SU-DHL-6 (cell line): ENCODE results near the gene PEX11B.

Experiments used
- H2AFZ ChIP-seq: fragments of 200-600 bp; sonication (generic); 2 replicates; pipeline ENCODE4 v1.6.1; 2014; ENCODE audit warnings: low read depth, mild to moderate bottlenecking, moderate library complexity, mixed read lengths, antibody characterized with exemption, low read length; ENCODE audit not compliant: severe bottlenecking
- H3F3A ChIP-seq: fragments of 200-600 bp; shearing (Covaris generic); 2 replicates; pipeline ENCODE4 v1.6.0; 2016; ENCODE audit warnings: antibody characterized with exemption, mild to moderate bottlenecking; ENCODE audit not compliant: insufficient read depth
- H3K27ac ChIP-seq: fragments of 200-600 bp; sonication (generic); 2 replicates; pipeline ENCODE4 v1.5.1; 2016; ENCODE audit warnings: low read depth, mild to moderate bottlenecking, low read length, moderate library complexity, mixed read lengths
- H3K27me3 ChIP-seq: fragments of 200-600 bp; sonication (generic), shearing (Covaris generic); 2 replicates; pipeline ENCODE4 v1.6.0; 2014; ENCODE audit warnings: mild to moderate bottlenecking, low read length
- H3K36me3 ChIP-seq: fragments of 200-600 bp; sonication (generic); 2 replicates; pipeline ENCODE4 v1.6.1; 2014; ENCODE audit warnings: mild to moderate bottlenecking, low read length, mixed read lengths
- H3K4me2 ChIP-seq: fragments of 300-600, 200-600 bp; shearing (Covaris generic), sonication (generic); 2 replicates; pipeline ENCODE4 v1.6.0; 2014; ENCODE audit warnings: low read length, low read depth, mild to moderate bottlenecking; ENCODE audit not compliant: poor library complexity, severe bottlenecking
- H3K4me3 ChIP-seq: fragments of 200-600 bp; sonication (generic); 2 replicates; pipeline ENCODE4 v1.5.1; 2014; ENCODE audit warnings: antibody characterized with exemption, low read length, mild to moderate bottlenecking, mixed read lengths; ENCODE audit not compliant: insufficient read depth, poor library complexity, severe bottlenecking
- H3K79me2 ChIP-seq: fragments of 200-600 bp; sonication (generic); 2 replicates; pipeline ENCODE4 v1.6.1; 2014; ENCODE audit warnings: mild to moderate bottlenecking, low read length, moderate library complexity; ENCODE audit not compliant: insufficient read depth
- H3K9ac ChIP-seq: fragments of 200-600 bp; sonication (generic); 2 replicates; pipeline ENCODE4 v1.7.0; 2014; ENCODE audit warnings: mild to moderate bottlenecking, low read length
- H3K9me2 ChIP-seq: fragments of 200-600 bp; sonication (generic); replicated peaks from 2 replicates; pipeline ENCODE4 v1.6.1; 2014; ENCODE audit warnings: low read length; ENCODE audit not compliant: insufficient read depth
- H3K9me3 ChIP-seq: fragments of 200-600 bp; sonication (generic); 2 replicates; pipeline ENCODE4 v1.6.1; 2014; ENCODE audit warnings: low read length, mixed read lengths; ENCODE audit not compliant: insufficient read depth
- H4K20me1 ChIP-seq: fragments of 200-600 bp; sonication (generic); 2 replicates; pipeline ENCODE4 v1.6.1; 2014; ENCODE audit warnings: low read depth, mild to moderate bottlenecking, antibody characterized with exemption, low read length, moderate library complexity, mixed read lengths
- EZH2phosphoT487 ChIP-seq: fragments of 200-600 bp; sonication (generic), shearing (Covaris generic); conservative IDR thresholded peaks from 2 replicates; pipeline ENCODE4 v1.6.1; 2018; ENCODE audit warnings: mild to moderate bottlenecking, antibody characterized with exemption, low read length, moderate library complexity, mixed read lengths
- TF ChIP-seq, protein P1 (sequence below): fragments of 200-600 bp; sonication (generic); IDR thresholded peaks from one replicate; pipeline ENCODE4 v1.5.1; 2017; ENCODE audit warnings: antibody characterized with exemption, mild to moderate bottlenecking, low read length, moderate library complexity; ENCODE audit not compliant: insufficient read depth, poor library complexity, severe bottlenecking

Gene PEX11B

DNA sequence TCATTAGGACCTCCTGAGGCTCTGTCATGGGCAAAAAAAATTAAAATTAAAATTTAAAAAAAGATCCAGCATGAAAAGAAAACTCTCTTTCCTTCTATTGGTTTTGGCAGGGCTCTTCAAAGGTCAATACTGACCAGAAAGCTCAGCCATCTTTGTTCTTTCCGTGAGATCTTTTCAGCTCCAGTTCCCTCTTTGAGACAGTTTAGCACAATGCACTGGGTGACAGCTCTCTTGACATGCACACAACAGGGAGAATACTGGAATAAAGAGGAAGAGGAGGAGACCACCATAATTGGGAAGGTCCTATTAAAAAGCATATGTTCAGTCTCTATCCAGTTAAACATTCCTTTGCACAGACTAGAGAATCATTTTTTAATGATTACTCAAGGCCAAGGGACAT lies 33.0 kb upstream of the PEX11B start:
- Histone ChIP-seq H2AFZ (no peak overlapping the region), H3F3A (peaks cover 5% of the 10 kb centered on the region; the same call in 1 of the 2 replicates), H3K9me2 (no peaks in the 10 kb centered on the region), H3K79me2 (no peaks in the 10 kb centered on the region), H3K27me3 (no peaks in the 10 kb centered on the region), H3K27ac (no peak overlapping the region), H3K9me3 (no peaks in the 10 kb centered on the region), H3K36me3 (no peaks in the 10 kb centered on the region), H3K4me2 (no peak overlapping the region), H3K9ac (no peak overlapping the region), H3K4me3 (no peak overlapping the region), H4K20me1 (no peaks in the 10 kb centered on the region)
- TF ChIP-seq EZH2phosphoT487, result no peak
- TF ChIP-seq, protein P1, sequence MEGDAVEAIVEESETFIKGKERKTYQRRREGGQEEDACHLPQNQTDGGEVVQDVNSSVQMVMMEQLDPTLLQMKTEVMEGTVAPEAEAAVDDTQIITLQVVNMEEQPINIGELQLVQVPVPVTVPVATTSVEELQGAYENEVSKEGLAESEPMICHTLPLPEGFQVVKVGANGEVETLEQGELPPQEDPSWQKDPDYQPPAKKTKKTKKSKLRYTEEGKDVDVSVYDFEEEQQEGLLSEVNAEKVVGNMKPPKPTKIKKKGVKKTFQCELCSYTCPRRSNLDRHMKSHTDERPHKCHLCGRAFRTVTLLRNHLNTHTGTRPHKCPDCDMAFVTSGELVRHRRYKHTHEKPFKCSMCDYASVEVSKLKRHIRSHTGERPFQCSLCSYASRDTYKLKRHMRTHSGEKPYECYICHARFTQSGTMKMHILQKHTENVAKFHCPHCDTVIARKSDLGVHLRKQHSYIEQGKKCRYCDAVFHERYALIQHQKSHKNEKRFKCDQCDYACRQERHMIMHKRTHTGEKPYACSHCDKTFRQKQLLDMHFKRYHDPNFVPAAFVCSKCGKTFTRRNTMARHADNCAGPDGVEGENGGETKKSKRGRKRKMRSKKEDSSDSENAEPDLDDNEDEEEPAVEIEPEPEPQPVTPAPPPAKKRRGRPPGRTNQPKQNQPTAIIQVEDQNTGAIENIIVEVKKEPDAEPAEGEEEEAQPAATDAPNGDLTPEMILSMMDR, result no peak

DNA sequence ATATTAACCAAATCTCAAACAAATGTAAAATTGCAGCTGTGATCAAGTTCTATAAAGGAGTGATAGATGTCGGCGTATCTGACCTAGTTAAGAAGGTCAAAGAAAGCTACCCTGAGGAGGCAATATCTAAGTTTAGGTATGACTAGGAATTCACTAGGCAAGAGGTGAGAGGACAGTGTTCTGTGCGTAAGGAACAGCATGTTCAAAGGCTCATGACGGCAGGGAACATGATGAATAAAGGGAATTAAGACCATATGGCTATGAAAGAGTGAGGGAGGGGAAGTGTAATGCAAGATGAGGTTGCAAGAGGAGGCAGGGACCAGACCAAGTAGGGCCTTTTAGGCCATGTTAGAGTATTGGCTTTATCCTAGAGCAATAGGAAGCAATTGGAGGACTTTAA lies 30.7 kb upstream of the PEX11B start:
- Histone ChIP-seq H3K9me3 (no peaks in the 10 kb centered on the region), H3K4me3 (no peak overlapping the region), H2AFZ (no peak overlapping the region), H4K20me1 (no peaks in the 10 kb centered on the region), H3K27me3 (no peaks in the 10 kb centered on the region), H3K27ac (no peak overlapping the region), H3K36me3 (no peaks in the 10 kb centered on the region), H3K9me2 (no peaks in the 10 kb centered on the region), H3F3A (no peaks in the 10 kb centered on the region), H3K79me2 (no peaks in the 10 kb centered on the region), H3K9ac (no peak overlapping the region), H3K4me2 (no peak overlapping the region)
- no peak for TF ChIP-seq EZH2phosphoT487
- TF ChIP-seq, protein P1, result no peak

DNA sequence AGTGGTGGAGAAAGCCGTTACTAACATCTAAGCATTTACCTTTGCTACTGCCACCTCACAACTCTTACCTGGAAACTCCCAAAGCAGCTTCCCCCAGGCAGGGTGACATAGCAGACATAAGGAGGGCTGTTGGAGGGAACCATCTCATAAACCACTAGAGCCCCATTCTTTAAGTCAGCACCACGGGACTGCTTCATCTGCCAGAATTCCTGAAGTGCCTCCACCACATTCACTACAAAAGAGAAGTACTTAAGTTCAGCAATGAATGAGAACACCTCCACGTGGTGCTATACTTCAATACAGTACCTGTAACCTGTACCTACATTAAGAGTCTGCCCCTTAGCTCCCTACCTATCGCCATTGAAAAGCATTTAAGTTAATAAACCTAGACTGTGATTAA lies 29.0 kb upstream of the PEX11B start:
- Histone ChIP-seq H3K9me2 (no peaks in the 10 kb centered on the region), H3K9ac (no peak overlapping the region), H3K27ac (no peak overlapping the region), H3K27me3 (no peaks in the 10 kb centered on the region), H3K79me2 (no peaks in the 10 kb centered on the region), H4K20me1 (no peaks in the 10 kb centered on the region), H3K36me3 (no peaks in the 10 kb centered on the region), H3F3A (no peaks in the 10 kb centered on the region), H3K4me3 (no peak overlapping the region), H3K9me3 (no peaks in the 10 kb centered on the region), H2AFZ (no peak overlapping the region), H3K4me2 (no peak overlapping the region)
- TF ChIP-seq EZH2phosphoT487, result no peak
- TF ChIP-seq, protein P1, result no peak
